Esophagus squamous epithelium (tissue), 4 donors: ENCODE data around the gene RAI14.

Experiments
- POLR2A ChIP-seq, 4 donors: fragments of 450-650 bp; IDR thresholded peaks; one replicate each; pipeline ENCODE4 v1.6.1; 2017; ENCODE audit warnings: antibody characterized with exemption in 4 of 4, mild to moderate bottlenecking in 4 of 4, moderate library complexity in 3 of 4
- TF ChIP-seq, protein P1 (sequence below), 6 experiments: fragments of 450-650 bp in 4 of 6; fragments of 200-600 bp in 2 of 6; sonication (generic) in 2 of 6; IDR thresholded peaks; one replicate each; pipeline ENCODE4 v1.5.1; 2016 to 2019; ENCODE audit warnings: antibody characterized with exemption in 6 of 6, mild to moderate bottlenecking in 4 of 6, moderate library complexity in 4 of 6

DNA sequence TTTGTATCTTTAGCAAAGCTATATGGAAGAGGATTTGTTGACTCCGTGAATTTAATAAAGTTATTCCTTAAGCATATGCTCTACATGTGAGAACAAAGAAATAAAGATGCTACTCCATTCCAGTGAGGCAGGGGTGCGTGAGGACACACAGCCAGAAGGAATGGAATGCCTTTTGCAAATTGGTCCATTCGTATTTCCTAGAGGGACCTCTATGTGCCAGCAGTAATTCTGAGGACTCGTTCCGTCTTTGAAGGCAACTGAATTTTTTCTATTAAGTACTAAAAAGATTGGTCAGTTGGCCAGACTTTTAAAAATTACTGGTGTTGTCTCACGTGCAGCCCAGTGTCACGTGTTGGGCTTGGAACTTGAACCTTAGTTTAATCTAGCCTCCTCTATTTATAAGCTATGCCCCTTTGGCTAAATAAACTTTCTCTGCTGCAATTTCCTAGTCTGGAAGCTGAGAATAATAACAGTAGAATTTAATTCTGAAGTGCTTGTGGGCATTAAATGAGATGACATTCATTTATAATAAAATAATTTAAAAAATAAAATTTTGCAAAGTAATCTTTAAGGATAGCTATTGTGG, 13.9 kb downstream of the RAI14 start:
- TF ChIP-seq, protein P1, sequence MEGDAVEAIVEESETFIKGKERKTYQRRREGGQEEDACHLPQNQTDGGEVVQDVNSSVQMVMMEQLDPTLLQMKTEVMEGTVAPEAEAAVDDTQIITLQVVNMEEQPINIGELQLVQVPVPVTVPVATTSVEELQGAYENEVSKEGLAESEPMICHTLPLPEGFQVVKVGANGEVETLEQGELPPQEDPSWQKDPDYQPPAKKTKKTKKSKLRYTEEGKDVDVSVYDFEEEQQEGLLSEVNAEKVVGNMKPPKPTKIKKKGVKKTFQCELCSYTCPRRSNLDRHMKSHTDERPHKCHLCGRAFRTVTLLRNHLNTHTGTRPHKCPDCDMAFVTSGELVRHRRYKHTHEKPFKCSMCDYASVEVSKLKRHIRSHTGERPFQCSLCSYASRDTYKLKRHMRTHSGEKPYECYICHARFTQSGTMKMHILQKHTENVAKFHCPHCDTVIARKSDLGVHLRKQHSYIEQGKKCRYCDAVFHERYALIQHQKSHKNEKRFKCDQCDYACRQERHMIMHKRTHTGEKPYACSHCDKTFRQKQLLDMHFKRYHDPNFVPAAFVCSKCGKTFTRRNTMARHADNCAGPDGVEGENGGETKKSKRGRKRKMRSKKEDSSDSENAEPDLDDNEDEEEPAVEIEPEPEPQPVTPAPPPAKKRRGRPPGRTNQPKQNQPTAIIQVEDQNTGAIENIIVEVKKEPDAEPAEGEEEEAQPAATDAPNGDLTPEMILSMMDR (IDR thresholded peaks at IDR 0.05), result no peak
- TF ChIP-seq POLR2A (IDR thresholded peaks at IDR 0.05), result no peak
